Measurements from ENCODE around the gene TSC22D3.

The TSC22D3 gene

DNA sequence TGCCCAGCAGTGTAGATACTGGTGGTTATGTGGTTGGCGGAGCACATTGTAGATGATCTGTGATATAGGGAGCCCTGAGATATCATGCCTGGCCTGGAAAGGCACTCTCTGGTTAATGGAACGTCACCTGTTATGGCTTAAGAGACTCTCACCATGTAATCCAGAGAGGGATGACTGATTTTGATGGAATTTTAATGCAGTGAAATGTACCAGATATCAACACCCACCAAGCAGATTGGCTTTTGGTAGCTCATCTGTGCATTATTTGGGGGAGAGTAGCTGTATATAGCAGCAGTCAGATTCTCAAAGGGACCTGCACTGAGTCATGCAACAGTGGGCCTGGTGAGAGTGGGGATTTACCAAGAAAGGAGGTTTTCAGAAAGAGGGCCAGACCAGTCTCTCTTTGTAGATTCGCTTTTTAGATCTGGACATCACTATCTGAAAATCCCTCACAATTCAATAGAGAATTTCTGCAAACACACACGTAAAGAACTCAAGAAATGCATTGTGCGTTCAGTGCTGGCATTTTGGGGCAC lies 17.3 kb downstream of the TSC22D3 start:
- DNase-seq = no peak

DNA sequence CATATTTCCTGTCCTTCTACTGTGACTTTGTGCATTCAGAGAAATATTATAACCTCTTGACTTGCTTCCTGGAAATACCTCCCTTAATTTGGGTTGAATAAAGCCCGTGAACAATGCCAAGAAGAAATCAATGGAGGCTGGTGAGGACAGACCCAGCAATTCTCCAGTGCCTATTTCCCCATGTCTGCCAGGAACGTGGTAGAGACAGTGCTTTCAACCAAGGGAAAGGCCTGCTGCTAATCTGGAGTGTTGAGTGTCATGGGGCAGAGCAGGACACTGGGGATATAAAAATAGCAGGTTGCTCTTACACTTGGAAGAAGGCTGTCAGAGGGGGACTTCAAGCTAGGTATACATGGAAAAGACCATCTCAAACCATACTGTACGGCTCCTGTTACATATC lies 19.9 kb downstream of the TSC22D3 start:
- DNase-seq = no peak

DNA sequence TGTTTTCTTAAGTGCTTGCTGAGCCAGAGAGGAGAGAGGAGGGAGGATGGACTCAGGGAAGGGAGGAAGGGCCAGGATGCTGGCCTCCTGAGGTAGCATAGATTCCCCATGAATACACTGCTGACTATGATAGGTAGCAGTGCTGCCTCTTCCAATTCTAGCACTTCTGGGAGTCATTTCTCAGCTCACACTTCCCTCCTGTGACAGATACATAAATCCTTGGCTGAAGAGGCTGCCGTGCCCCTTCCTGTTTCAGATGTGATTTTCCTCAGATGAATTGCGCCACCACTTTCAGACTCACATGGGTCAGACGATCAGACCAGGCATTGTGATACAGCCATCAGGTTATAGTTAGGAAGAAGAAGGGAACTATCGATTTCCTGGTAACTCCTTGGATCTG lies 22.4 kb downstream of the TSC22D3 start:
- no peak for DNase-seq

DNA sequence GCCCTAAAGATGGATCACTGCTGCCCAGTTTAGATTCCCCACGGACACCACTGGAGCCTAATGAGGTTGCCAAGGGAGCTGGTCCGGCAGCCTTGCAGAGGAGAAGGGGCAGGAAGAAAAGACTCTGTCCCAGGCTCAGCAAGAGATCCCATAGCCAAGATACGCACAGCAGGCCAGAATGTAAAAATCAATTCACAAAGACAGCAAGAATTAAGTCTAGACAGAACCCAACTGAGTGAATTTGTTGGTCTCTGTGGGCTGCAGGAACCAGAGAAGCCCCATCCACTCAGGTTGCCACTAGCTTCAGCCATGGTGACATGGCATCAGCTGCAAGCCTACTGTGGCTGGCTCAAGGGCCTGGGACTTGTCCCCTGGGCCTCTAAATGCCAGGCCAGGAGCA lies 22.9 kb downstream of the TSC22D3 start:
- no peak for DNase-seq

DNA sequence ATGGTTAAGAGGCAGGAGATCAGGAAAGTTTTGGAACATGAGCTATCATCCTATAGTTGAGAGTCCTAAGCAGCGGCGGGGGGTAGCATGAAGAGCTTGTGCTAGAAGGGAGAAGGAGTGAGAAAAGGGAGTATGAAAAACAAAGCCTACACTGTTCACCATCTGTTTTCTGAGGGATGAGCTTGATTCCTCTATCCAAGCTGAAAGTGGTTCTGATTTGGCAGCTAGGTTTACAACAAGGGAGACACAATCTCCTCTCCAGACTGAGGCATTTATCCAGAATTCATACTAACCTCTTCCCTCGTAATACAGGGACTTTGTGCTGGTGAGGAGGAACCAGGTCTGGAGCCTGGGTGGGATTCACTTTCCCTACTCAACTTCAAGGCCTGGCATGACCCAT lies 23.5 kb downstream of the TSC22D3 start:
- no peak for DNase-seq

DNA sequence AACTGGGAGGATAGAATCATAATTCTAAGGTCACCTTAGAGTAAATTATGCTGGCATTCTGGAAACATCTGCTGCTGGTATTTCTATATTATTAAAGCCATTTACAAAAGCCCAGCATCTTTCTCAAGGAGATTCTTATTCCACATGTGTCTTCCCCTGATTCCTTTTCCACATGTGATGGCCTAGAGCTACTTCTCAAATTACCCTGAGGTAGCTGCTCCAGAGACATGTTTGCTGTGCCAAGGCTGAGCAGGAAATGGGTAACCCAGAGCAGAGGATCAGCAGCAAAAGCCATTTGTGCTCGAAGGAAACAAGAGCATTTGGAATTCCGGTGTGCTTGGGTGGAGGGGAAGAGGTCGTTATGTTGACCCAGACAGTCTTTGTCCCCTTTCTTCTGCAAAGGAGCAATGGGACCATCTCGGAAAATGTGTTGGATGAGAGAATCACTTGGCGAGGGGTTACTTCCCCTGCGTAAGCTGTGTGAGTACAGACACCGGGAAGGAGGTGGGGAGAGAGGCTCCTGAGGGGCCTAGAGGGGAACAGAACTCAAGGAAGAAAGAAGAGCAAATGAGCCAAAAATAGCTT lies 24.6 kb downstream of the TSC22D3 start:
- DNase-seq = no peak

DNA sequence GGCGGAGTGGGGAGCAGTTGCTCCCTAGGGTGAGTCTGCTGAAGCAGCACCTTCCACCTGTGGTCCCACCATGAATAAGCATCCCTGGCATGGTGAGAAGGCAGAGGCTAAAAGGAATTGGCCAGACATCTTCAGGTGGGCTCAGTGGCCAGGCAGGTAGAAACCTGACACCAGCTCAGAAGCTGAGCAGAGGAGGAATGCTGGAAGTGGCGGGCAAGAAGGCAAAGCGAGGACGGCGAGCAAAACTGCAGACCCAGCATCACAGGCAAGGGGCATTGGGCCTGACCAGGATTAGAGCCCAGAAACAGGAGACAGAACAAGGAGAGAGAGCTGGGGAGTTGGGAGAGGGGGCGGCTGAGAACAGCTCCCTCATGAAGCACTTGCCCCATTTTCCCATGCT lies 25.3 kb downstream of the TSC22D3 start:
- DNase-seq = no peak

DNA sequence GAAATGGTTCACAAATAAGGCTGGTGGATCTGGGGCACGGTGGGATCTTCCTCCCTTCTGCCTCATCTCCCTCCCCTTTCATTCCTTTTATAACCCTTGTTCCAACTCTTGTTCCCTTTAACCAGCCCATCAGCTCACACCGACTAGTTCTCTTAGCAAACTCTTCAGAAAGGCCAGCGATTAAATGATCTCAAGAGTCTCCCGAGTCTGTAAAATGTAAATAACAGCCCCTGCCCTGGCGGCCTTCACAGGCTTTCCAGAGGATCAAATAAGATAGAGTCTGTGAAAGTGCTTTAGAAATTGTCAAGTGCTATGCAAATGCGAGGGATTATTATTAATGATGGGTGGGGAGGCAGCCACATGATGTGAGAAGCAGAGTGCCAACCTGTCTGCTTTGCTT lies 27.1 kb downstream of the TSC22D3 start:
- DNase-seq = no peak

DNA sequence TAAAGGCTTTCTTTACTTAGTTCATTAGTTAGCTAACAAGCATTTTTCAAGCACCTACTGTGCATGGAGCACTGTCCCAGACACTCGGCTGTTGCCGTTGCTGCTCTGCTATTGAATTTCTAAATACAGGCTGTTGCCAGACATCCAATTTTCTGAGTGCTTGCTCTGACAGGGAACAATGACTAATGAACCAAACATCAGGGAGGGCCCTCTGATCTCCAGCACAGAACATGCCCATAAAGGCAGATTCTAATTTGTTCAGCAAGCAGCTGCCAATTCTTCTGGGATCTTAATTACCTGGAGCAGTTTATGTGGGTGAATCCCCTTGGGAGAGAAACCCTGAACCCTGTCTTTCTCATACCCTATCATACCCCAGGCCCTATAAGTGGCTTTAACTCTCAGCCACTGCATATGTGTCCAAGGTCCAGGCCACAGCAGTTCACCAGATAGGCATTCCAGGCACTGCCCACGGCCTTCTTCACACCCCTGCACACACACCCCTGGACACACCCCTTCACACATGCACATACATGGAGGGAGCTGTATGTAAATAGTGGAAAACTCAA lies 27.9 kb downstream of the TSC22D3 start:
- DNase-seq = no peak

DNA sequence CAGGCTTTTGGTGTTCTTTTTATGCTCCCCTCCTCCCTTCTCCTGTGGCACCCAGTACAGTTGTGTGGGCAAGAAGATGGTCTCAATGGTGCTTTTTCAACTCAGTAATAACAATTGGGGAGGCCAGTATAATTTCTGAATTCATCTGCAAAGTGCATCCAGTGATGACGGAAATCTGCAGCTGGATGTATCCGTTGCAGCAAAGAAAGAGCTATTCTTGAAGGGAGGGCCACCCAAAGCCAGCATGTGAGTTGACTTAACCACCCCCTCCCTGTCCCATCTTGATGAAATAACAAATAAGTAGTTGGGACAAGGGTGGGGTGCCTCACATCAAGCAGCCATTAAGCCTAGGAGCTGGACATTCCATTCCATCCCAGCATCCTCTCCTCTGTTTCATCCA lies 30.7 kb downstream of the TSC22D3 start:
- DNase-seq = no peak

DNA sequence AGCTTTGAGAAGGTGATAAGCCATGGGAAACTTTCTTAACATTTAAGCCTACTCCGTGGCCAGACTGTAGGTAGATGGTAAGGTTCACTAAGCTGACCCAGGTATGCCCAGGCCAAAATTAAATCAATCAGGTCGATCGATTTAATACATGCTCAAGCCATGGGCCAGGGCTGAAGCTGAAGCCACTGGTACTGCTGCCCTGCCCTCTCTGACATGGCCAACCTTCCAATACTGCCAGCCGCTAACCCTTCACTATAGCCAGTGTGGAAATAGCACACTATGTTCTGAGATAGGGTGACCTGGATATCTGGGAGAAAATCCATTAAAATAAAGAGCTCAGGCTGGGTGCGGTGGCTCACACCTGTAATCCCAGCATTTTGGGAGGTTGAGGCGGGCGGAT lies 31.6 kb downstream of the TSC22D3 start:
- no peak for DNase-seq

DNA sequence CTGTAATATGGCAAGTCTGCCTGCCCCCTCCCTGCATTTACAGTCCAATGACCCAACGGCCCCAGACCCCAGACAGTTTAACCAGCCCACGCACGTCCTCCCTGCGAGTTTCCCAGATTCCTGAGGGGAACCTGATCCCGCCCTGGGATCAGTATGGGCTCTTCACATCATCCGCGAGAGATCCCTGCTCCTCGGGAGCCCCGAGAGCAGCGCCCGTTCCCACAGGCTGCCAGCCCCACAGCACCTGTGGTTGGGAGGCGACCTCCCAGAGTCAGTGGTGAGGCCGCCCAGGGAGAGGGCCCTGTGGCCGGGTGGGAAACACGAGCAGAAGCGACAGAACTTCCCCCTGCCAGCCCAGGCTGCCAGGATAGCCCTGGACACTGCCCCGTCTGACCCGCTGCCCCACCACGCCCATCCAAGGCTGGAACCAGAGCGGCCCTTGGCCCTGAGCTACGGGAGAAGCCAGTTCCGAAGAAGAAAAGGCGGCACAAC lies 32.8 kb downstream of the TSC22D3 start:
- no peak for DNase-seq

DNA sequence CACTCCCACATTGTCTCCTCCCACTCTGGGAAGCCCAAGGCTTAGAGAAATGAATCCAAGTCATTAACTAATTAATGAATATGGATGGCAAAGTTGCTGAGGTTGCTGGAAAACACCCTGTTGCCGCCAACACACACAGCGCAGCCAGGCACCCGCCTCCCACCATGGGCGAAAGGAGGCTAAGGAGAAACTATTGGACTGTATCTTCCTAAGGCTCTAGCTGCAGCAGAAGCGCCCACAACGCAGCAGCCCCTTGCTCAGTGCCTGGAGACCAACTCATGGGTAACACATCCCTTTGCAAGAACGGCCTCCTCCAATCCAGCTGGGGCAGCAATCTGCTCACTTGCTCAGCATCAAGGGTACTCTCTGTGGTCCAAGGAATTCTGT lies 34.2 kb downstream of the TSC22D3 start:
- no peak for DNase-seq

DNA sequence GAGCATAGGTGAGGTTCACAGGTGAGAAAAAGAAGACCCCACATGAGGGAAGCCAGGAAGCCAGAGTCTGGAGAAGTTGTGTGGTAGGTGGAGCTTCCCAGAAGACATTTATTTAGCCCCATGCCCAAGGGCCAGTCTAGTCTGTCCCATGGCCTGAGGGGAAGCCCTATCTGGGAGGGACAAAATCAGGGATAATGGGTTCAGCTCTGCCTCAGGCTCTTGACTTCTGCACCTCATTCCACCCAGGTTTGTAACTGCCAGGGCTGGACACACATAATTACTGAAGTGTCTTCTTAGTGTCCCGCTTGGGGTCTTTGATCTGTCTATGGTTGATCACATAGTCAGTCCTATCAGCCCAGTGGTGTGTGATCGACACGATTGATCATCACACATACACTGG lies 36.0 kb downstream of the TSC22D3 start:
- DNase-seq = no peak

DNA sequence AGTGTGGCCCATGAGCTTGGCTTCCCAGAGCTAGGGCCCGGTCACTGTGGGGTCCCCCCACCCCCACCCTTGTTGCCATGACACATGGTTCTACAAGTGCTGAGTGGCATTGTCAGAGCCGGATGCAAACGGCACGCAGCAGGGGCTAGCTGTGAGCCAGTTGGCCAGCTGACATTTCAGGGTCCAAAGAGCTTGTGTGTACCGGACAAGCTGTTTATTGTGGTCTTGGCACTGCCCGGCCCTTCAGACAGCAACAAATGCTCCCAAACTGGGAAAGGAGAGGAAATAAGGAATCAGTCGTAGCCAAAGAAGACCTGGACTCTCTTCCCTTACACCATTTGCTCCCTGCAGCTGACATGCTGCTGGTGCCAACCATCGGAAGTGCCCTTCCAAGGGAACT lies 36.8 kb downstream of the TSC22D3 start:
- DNase-seq = no peak

DNA sequence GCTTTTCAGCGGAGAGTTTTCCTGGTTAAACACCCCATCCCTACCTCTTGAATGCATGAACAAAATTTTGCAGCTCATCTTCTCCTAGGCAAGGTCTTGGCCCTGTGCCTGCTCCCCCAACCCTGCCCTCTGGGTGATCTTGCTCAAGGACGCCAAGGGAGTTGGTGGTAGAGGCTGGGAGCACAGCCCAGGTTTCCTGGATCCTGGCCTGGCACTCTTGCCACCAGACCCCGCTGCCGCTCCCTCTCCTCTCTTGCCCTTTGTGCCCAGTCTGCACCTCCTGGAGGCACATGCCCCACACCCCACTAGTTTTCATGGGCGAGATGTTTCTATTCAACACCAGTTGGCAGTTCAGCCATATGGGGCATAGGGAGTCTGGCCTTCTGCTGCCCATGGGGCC lies 37.3 kb downstream of the TSC22D3 start:
- DNase-seq = no peak

DNA sequence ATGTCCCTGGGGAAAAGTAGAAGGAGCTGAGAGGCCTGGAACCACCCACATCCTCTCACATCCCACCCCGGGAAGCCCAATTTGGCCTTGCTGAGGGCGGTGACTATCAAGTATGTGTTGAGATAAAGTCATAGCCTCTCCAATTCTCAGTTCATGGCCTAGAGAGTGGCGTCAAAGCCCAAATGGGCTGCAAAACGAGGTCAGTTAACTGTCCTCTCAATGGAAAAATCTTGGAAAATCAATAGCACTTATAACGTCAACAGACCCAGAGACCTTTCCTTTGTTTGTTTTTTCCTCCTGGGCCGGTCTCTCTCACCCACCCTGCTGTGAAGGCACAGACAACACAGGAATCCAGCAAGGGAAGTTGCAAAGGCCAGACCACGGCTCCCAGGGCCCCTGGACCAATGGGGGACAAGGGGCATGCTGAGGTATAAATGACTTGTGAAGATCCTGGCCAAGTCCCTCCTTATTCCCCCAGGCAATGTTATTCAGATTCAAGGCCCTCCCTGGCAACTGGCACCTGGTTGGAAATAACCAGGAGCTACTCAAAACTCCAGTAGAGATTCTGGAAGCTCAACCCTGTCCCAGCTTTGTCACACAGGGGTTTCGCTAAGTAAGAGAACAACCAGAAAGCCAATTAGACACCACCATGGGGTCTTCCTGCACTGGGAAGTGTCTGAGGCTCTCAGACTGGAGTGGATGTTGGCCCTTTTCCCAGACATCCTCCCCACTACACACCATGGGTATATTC lies 38.6 kb downstream of the TSC22D3 start:
- DNase-seq = no peak

DNA sequence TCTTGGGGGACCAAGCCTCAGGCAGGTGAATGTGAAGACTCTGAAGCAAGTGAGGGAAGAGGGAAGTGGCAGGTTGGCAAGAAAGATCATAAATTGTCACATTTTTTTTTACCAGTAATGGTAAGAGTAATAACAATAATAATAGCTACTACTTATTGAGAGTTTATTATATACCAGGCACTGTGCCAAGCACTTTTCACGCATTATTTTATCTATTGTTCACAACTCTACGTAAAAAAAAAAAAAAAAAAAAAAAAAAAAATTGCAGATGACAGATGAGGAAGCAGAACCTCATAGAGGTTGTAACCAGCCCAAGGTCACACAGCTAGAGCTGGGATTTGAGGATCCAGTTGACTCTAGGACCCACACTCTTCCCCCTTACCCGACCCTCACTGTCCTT lies 40.9 kb downstream of the TSC22D3 start:
- peak; percentile 25 for DNase-seq

DNA sequence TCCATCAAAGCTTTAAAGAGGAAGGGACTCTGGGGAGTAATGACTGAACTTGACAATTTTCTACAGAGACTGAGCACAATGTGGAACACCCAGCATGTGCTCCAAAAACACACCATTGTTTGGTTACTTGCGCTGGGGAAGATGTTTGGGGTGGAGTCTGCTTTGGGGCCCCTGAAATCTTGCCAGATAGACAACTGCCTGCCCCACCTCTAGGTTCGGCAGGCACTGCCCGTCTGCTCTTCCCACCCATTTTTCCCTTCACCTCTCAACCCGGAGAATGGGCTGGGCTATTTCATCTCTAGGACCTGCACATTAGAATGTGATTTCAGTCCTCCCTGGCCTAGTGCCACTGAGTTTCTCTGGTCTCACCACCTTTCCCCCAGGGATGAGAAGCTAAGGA lies 41.9 kb downstream of the TSC22D3 start:
- no peak for DNase-seq

DNA sequence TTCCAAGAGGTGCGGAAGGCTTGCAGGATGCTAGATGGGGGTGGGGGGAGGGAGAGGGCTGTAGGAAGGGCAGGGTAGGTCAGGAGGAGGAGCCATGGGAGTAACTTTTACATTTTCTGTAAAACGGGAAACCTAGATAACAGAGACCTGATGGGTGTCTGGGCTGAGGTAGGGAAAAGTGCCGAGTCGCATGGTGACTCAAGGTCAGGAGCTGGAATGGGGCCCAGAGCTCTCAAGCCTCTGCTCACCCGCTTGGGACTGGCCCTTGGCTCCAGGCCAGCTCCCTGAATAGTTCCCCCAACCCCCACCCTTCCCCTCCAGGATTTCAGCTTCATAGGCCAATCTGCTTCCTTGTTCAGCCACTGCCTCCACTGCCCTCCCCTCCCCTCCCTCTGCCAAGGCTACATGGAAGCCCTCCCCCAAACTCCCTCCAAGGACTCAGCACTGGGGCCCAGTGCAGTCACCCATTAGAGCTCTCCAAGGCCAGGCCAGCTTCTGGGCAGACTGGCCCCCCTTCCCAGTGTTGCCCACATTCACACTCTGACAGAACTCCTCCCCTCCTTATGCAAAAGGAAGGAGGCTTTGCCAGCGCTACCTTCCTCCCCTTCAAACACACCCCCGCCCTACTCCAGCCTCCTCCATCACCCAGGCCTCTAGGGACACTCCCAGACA lies 43.6 kb downstream of the TSC22D3 start:
- peak; percentile 56 for DNase-seq

DNA sequence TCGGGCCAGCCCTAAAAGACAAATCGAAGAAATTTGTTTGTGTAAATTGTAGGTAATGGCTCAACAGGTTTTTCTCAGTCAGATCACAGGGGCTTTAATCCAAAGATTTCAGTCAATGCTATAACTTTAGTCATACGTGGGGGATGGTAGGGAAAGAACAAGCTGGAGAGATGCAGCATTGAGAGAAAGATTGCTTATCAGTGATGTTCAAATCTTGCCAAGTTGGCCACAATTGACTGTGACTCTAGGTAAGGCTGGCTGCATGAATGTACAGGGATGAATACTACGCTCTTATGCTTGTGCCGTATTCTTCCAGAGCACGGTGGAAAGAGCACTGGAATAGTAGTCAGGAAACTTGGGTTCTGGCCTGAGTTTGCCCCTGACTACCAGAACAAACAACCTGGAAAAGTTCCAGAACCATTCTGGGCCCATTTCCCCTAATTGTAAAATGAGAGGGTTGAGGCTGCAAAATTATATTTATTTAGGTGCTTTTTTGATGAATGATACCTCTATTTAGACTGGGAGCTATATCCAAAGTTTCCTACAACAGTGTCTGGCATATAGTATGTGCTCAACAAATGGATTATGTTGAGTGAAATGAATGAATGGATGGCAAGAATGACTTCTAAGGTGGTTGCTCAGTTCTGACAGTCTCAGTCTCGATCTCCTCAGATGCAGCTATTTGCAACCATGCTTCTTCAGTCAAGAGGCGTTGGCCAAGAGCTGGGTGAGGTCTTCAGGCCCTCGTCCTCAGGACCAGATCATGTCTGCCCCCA lies 44.4 kb downstream of the TSC22D3 start:
- peak; percentile 31 for DNase-seq

DNA sequence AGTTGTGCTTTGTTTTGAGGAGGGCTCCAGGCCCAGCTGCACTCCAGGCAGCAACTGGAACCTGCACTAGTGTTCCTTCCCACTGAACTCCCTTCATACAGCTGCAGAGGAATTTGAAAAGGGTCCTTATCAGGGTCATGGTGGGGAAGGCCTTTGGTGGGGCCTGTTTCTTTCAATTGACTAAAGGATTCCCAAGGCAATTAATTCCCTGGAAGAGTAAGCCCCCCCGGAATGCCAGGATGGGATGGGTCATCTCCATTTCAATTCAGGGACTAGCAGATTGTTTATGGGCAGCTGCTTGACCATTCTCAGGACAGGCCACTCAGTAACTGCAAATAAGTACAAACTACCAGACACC lies 45.3 kb downstream of the TSC22D3 start:
- DNase-seq = no peak
